GM18505 (cell line): ENCODE measurements around the gene NRAP.

ENCODE experiments used
- ATAC-seq: cut with Tn5 transposase; IDR thresholded peaks from one replicate; pipeline ENCODE4 v1.9.1; 2021; ENCODE audit not compliant: unreplicated experiment
- POLR2A ChIP-seq: IDR thresholded peaks from 4 replicates; pipeline ENCODE4 v1.6.1; 2011; ENCODE audit warnings: borderline replicate concordance; ENCODE audit not compliant: insufficient read depth, insufficient read length; ENCODE audit errors: extremely low read depth

Gene NRAP

DNA sequence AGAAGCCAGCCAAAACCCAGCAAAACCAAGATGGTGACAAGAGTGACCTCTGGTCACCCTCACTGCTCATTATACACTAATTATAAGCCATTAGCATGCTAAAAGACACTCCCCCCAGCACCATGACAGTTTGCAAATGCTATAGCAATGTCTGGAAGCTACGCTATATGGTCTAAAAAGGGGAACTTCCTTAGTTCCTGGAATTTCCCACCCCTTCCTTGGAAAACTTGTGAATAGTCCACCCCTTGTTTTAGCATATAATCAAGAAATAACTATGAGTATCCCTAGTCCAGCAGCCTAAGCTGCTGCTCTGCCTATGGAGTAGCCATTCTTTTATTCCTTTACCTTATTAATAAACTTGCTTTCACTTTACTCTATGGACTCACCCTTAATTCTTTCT, 31.9 kb upstream of the NRAP start:
- TF ChIP-seq POLR2A = no peak
- ATAC-seq = no peak

DNA sequence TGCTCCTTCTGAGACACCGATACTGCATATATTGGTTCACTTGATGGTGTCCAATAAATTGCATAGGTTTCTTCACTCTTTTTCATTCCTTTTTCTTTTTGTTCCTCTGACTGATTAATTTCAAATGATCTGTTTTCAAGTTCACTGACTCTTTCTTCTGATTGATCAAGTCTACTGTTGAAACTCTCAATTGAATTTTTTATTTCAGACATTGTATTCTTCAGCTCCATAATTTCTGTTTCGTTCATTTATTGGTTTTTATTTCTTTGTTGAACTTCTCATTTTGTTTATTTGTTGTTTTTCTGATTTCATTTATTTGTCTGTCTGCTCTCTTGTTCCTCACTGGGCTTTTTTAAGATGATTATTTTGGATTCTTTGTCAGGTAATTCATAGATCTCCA, 29.5 kb upstream of the NRAP start:
- ATAC-seq = no peak

DNA sequence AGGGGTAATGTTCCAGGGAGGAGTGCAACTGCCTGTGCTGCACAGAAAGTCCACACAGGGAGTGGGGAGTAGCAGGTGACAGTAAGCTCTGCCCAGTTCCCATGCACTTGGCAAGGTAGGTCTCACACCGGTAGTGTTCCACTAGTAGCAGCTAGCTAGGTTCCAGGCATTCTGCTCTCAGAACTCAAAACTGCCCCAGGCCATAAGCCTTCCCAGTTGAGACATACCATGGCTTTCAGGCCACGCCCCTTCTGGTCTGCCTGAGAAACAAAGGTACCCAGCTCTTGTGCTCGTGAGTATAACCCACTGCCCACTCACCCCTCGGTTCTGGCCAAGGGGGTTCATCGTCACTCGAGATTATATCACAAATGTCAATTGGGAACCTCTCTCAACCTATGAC, 28.4 kb upstream of the NRAP start:
- no peak for ATAC-seq
- TF ChIP-seq POLR2A = no peak

More for the DNA sequence above, 29.5 kb upstream of the NRAP start:
- no peak for TF ChIP-seq POLR2A

DNA sequence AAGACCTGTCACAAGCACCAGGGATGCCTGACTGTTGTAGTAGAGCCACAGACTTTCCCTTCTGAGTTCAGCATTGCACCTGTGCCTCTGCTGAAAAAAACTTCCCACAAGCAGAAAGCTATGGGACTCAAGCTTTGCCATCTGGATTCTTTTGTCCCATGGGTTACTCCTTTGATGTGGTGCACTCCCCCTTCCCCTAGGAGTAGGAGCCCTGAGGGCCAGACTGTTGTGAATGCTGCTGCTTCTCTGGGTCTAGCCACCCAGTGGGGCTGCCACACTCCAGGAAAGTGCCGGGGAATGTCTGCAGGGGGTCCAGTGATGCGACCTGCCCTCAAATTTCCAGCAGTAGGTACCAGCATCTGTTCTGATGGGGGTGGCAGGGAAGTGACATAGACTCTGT, 27.5 kb upstream of the NRAP start:
- ATAC-seq = no peak

DNA sequence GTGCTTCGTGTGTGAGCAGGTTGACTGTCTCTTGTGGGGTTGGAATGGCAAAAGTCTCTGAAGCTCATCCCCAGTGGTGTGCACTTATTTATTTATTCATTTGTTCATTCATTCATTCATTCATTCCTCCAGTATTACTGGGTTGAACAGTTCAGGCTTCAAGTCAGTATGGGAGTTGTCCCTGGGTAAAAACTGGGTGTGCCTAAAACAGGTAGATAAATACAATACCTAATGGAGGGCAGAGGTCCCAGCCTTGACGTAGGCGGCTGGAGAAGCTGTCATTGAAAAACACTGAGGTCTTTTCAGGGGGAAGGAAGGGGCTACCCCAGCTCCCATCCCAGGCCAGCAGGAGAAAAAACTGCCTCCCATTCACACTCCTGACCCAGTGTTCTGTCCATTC, 26.9 kb upstream of the NRAP start:
- ATAC-seq = no peak
- no peak for TF ChIP-seq POLR2A

More for the DNA sequence above, 27.5 kb upstream of the NRAP start:
- no peak for TF ChIP-seq POLR2A

DNA sequence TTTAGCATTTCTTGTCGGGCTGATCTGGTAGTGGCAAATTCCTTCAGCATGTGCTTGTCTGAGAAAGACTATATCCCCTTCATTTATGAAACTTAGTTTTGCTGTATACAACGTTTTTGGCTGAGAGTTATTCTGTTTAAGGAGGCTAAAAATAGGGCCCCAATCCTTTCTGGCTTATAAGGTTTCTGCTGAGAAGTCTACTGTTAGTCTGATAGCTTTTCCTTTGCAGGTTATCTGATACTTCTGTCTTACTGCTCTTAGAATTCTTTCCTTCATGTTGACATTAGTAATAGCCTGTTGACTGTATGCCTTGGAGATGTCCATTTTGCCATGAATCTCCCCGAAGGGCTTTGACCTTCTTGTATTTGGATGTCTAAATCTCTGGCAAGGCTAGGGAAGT, 25.7 kb upstream of the NRAP start:
- ATAC-seq = no peak

DNA sequence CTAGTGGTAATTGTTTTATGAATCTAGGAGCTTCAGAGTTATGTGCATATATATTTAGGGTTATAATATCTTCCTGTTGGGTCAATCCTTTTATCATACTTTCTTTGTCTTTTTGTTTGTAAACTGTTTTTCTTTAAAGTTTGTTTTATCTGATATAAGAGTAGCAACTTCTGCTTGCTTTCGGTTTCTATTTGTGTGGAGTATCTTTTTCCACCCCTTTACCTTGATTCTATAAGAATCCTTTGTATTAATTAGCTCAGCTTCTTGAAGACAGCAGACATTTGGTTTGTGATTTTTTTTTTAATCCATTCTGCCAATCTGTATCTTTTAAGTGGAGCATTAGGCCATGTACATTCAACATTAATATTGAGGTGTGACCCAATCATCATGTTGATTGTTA, 25.2 kb upstream of the NRAP start:
- TF ChIP-seq POLR2A = no peak
- no peak for ATAC-seq

More for the DNA sequence above, 25.7 kb upstream of the NRAP start:
- no peak for TF ChIP-seq POLR2A

DNA sequence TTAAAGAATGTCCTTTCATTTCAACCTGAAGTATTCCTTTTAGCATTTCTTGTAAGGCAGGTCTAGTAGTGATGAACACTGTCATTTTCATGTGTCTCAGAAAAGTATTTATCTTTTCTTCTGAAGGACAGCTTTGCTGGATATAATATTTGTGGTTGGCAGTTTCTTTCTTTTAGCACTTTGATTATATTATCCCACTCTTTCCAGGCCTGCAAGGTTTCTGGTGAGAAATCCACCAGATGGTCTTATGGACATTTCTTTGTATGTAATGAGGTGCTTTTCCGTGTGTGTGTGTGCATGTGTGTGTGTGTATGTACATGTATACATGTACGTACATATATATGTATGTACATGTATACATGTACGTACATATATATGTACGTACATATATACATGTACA, 23.2 kb upstream of the NRAP start:
- no peak for ATAC-seq
- TF ChIP-seq POLR2A = no peak

DNA sequence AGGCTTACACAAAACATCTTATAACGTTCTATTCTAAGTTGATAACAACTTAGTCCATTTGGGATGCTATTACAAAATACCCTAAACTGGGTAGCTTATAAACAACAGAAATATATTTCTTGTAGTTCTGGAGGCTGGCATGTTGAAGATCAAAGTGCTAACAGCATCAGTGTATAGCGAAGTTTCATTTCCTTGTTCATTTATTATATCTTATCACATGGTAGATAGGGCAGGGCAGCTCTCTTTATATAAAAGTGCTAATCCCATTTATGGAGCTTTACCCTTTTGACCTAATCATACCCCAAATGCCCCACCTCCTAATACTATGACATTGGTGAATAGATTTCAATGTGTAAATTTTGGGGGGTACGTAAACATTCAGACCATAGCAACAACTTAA, 22.2 kb upstream of the NRAP start:
- TF ChIP-seq POLR2A = no peak

DNA sequence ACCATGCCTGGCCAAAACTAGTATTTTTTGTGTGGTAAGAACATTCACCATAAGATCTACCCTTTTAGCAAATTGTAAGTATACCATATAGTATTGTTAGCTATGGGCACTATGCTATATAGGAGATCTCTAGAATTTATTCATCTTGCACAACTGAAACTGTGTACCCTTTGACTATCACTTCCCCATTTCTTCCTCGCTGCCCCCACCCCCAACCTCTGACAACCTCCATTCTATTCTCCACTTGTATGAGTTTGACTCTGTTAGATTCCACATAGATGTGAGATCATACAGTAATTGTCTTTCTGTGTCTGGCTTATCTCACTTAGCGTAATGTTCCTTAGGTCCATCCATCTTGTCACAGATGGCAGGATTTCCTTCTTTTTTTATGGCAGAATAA, 19.5 kb upstream of the NRAP start:
- no peak for ATAC-seq
- no peak for TF ChIP-seq POLR2A

More for the DNA sequence above, 22.2 kb upstream of the NRAP start:
- no peak for ATAC-seq

DNA sequence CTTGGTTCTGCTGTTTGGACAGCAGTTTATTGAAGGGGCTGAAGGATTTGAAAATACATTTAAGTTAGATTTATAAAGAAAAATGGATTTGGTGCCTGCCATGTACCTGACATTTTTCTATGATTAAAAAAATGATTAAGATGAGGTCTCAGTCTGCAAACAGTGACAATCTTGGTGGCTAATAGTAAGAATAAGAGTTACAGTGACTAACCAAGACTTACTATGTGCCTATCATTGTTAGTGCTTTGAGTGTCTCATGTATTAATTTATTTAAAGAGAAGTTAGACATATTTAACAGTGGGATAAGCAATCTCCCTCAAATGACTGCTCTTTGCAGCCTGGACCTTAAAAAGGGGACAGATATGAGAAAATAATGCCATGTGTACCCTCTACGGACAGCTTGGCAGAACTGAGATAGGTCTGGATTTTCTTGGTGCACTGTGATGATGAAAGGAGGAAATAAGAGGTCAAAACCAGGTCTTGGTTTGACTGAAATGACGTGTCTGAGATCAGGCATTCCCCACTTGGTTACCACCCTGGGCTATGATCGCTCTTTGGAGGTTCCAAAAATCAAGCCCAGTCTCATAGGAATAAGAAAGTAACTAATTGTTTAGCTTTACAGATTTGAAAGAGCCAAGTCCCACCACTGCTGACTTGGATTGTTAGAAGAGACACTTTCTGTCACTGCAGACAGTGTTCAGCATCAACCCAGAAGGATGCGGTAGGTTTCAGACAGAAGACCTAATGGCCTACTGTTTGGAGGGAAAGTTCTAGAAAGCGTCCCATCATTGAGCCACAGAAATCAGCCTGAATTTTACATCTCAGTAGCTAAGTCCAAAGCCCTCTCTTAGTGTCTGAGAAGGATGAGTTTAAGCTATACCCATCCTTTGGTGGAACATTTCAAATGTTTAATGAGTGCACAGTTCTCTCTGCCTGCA, 18.0 kb upstream of the NRAP start:
- ATAC-seq = peak; percentile 53
- no peak for TF ChIP-seq POLR2A

DNA sequence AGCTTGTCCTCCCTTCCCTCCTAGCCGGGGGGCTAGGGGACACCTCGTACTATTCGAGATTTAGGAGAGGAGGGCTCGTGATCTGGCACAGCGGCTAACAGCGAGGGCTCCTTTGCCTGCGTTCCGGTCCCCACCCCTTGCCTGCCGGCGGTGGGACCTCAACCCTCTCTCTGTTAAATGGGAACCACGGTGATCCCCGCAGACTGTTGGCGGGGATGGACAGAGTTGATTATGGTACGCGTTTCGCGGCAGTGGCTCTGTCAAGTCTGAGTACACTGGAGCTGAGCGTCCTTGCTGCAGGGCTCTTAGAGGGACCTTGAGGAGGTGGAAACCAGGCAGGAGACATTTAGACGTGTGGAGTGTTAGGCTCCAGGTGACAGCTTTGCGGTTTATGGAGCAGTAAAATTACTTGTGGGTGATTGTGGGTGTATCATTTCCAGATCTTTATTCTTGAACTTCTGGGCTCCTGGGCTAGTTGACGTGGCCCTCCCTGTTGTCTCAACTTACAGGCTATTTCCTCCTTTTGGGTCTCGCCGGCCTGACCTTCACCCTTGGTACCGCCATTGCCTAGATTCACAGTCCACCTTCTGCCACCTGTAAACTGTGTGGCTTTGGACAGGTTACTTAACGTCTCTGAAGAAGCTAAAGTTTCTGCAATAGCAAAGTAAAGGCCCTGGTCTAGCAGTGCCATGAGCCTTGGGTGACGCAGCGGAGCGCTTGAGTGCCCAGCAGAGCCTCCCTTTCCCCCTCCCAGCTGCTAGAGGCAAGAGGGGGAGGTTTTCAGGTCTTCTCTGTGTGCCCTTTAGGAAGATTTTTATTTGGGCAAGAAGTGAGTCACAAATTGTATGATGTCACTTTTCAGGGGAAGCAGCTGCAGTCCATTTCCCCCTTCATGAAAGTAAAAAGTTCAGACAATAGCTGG, 16.6 kb upstream of the NRAP start:
- ATAC-seq = peak; percentile 21
- TF ChIP-seq POLR2A = no peak

DNA sequence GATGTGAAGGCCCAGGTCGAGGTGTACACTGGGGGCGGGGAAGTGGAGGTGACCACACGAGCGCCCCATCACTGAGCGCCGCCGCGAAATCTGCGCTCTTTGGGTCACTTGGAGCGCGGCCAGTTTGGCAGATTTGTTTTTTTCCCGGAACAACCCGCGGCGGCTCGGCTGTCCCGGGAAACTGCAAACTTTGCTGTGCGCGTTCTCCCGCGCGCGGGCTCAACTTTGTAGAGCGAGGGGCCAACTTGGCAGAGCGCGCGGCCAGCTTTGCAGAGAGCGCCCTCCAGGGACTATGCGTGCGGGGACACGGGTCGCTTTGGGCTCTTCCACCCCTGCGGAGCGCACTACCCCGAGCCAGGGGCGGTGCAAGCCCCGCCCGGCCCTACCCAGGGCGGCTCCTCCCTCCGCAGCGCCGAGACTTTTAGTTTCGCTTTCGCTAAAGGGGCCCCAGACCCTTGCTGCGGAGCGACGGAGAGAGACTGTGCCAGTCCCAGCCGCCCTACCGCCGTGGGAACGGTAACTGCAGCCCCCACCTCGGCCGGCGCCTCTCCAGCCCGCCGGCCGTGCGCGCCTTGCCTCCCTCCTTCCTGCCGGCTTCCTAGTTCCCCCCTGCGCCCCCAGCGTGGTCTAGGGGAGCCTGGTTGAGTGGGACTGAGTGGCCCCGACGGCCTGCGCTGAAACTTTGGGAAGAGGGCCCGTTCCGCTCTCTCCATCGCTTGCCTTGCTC, 15.8 kb upstream of the NRAP start, which contains the start of gene CASP7:
Gene CASP7 (plus strand): TSS at position 450 of the 727 bp plus-strand sequence. CDS start 17,582 bp downstream, outside the sequence.
- peak; percentile 67 for ATAC-seq
- TF ChIP-seq POLR2A = peak; percentile 68
